Measurements from ENCODE around the gene EXOC3. TPM values are rescaled to one million over a fixed set of nuclear protein-coding genes. Genes with fewer than 3 reads are reported as not detected.
A peak's percentile ranks its signal among the peaks of the same experiment; 100 is the strongest.

Gene EXOC3
- total and polyA plus RNA-seq, 2 of the 8 experiments (the other 6 are each of a cell fraction or from before 2014, with no cell fraction given) = 14.4 to 30.0 TPM

DNA sequence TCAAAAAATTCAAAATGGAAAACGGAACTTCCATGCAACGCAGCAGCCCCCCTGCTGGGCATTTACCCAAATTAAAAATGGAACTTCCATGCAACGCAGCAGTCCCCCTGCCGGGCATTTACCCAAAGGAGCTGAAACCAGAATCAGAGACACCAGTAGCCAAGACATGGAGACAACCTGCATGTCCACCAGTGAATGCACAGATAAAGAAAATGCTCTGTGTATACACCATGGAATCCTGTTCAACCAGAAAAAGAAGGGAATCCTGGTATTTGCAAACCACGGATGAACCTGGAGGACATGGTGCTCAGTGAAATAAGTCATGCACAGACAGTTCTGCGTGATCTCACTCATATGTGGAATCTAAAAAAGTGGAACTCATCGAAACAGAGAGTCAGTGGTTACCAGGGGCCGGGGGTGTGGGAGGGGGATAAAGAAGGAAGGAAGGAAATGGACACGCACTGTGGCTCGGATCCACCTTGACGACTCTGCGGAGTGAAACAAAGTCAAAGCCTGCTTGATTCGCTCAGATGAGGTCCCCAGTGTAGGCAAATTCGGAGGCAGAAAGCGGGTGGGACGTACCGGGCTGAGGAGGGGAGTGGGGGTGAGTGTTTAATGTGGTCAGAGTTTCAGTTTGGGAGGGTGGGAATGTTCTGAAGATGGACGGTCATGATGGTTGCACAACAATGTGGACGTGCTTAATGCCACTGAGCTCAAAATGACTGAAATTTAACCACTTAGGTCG lies 40.2 kb upstream of the EXOC3 start:
- no peak overlapping the region for H2BK15ac ChIP-seq (ENCODE audit: low read length)
- POLR2A ChIA-PET (ENCODE audit: partially characterized antibody) = interaction anchor here (0.6 kb wide), 1 partner anchor 153 kb away, joined by 3 read pairs; no protein-coding TSS in a partner anchor
- H4K20me1 ChIP-seq (replicated peaks in 1 of 2; ENCODE audit: control insufficient read depth in 1 of 2, insufficient read depth in 2 of 2, low read length in 2 of 2) = no peaks in the 10 kb centered on the region
- no peak overlapping the region for H4K5ac ChIP-seq (ENCODE audit: insufficient read length, low read depth, low read length)
- H2BK5ac ChIP-seq (ENCODE audit: low read depth, low read length) = no peak overlapping the region
- 87% methylated on average over 20 of the region's 20 CpGs; no CpG with 5 or more reads in 1 of the 2 experiments for WGBS, 2 experiments (ENCODE audit: extremely low coverage in 1 of 2, insufficient coverage in 1 of 2, insufficient read length in 1 of 2, insufficient replicate concordance in 2 of 2, low coverage in 1 of 2, low lambda C conversion rate in 2 of 2, missing lambda C conversion rate in 1 of 2)
- H3K9me3 ChIP-seq (ENCODE audit: insufficient read depth in 2 of 2, low read depth in 1 of 2, low read length in 1 of 2) = no peaks in the 10 kb centered on the region
- H2BK120ac ChIP-seq (replicated peaks; ENCODE audit: low read depth, low read length) = no peak overlapping the region
- H3K18ac ChIP-seq (ENCODE audit: extremely low read depth, low read length) = no peak overlapping the region
- H2AK5ac ChIP-seq (ENCODE audit: low read depth, low read length) = no peak overlapping the region
- no peak overlapping the region for H2BK20ac ChIP-seq (ENCODE audit: low read length)
- no peak overlapping the region for H2BK12ac ChIP-seq (ENCODE audit: low read depth, low read length)
- H3K27ac ChIP-seq (ENCODE audit: low read depth, low read length) = no peak overlapping the region
- no peaks in the 10 kb centered on the region for H3K79me2 ChIP-seq (ENCODE audit: control insufficient read depth in 1 of 2, insufficient read depth in 2 of 2, low read length in 2 of 2)
- no peak overlapping the region for H2AFZ ChIP-seq (ENCODE audit: low read length)
- no peak overlapping the region for H3K4me3 ChIP-seq (ENCODE audit: extremely low read depth in 1 of 4, insufficient read depth in 2 of 4, low read depth in 3 of 4, low read length in 4 of 4)
- CTCF ChIA-PET (ENCODE audit: partially characterized antibody) = interaction anchor here (1.4 to 2.3 kb wide), 4 partner anchors 8 to 34 kb away, joined by 3 to 12 read pairs (median 4); no protein-coding TSS in a partner anchor
- H3K56ac ChIP-seq (replicated peaks; ENCODE audit: insufficient read length, low read depth, low read length) = no peak overlapping the region
- H3K27me3 ChIP-seq (replicated peaks in 1 of 4; ENCODE audit: control insufficient read depth in 3 of 4, extremely low read depth in 1 of 4, insufficient read depth in 3 of 4, low read length in 3 of 4) = peaks cover 0 to 1% (median 0%) of the 10 kb centered on the region in 4 experiments; a peak in 3 of 7 replicates
- no peak overlapping the region for H3K4ac ChIP-seq (replicated peaks; ENCODE audit: insufficient read length, low read depth, low read length)
- no peak for DNase-seq (ENCODE audit: low read depth in 1 of 2, low spot score in 2 of 2)
- H3K9ac ChIP-seq (replicated peaks in 1 of 4; ENCODE audit: extremely low read depth in 1 of 4, low read depth in 3 of 4, low read length in 3 of 4) = no peak overlapping the region
- FAIRE-seq = no peak
- peaks cover 0 to 16% (median 11%) of the 10 kb centered on the region in 4 experiments; a peak in 5 of 7 replicates for H3K4me1 ChIP-seq (replicated peaks in 1 of 4; ENCODE audit: control insufficient read depth in 3 of 4, insufficient read depth in 4 of 4, low read length in 3 of 4)
- no peaks in the 10 kb centered on the region for H3K23me2 ChIP-seq (ENCODE audit: low read depth, low read length)
- no peak overlapping the region for H4K8ac ChIP-seq (ENCODE audit: extremely low read depth, insufficient read depth, low read length)
- no peak for TF ChIP-seq KDM1A (IDR thresholded peaks at IDR 0.05; ENCODE audit: borderline replicate concordance, low read length)
- TF ChIP-seq, protein P1, sequence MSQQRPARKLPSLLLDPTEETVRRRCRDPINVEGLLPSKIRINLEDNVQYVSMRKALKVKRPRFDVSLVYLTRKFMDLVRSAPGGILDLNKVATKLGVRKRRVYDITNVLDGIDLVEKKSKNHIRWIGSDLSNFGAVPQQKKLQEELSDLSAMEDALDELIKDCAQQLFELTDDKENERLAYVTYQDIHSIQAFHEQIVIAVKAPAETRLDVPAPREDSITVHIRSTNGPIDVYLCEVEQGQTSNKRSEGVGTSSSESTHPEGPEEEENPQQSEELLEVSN (IDR thresholded peaks at IDR 0.05) = peak; percentile 43; the same call in 1 of the 2 replicates
- H4K91ac ChIP-seq (replicated peaks; ENCODE audit: insufficient read length, low read length) = no peak overlapping the region
- no peak overlapping the region for H3K23ac ChIP-seq (ENCODE audit: insufficient read length)
- H3K36me3 ChIP-seq (ENCODE audit: control insufficient read depth in 2 of 4, insufficient read depth in 4 of 4, low read length in 3 of 4) = no peaks in the 10 kb centered on the region
- H3K14ac ChIP-seq (ENCODE audit: insufficient read length) = no peak overlapping the region
- H3K79me1 ChIP-seq (ENCODE audit: low read depth, low read length) = no peaks in the 10 kb centered on the region
- H3K4me2 ChIP-seq (ENCODE audit: insufficient read depth in 1 of 2, low read depth in 2 of 2, low read length in 2 of 2) = no peak overlapping the region
